NCI-H2227 (cell line): Measurements from ENCODE around the gene RIN1.
A peak's percentile ranks its signal among the peaks of the same experiment; 100 is the strongest.

Experiments used
- DNase-seq: peaks from one replicate; lab custom pipeline; 2025; ENCODE audit not compliant: unreplicated experiment; lab: John Stamatoyannopoulos, UW

The RIN1 gene

GRCh38 chr11:66284526-66285078, 51.6 kb downstream of the RIN1 start:
- no peak for DNase-seq

GRCh38 chr11:66283461-66284105, 52.7 kb downstream of the RIN1 start:
- no peak for DNase-seq

- peak; percentile 99 for DNase-seq
These were observed 53.5 kb downstream of the RIN1 start for GRCh38 chr11:66282468-66283455.
